HCT116 (cell line): Measurements from ENCODE around the gene KLF9. TPM values are rescaled to one million over a fixed set of nuclear protein-coding genes. Genes with fewer than 3 reads are reported as not detected.

Experiments used
- ATAC-seq: fragments of 200-7000 bp; cut with Tn5 transposase; 2 replicates; pipeline ENCODE4 v1.9.1; 2020; ENCODE audit warnings: mild to moderate bottlenecking, moderate library complexity
- BruUV-seq: library from RNA; stranded (reverse); fragments of 400-500 nt; replicated peaks from 2 replicates; lab custom pipeline; 2021; lab: Mats Ljungman, UMichigan
- CTCF ChIA-PET: fragments of 300-600 bp; sonication (Branson Sonifier 250); formaldehyde crosslinking; loops from one replicate; lab custom pipeline; 2021; ENCODE audit warnings: antibody characterized with exemption; lab: Charles Lee
- POLR2A ChIA-PET: fragments of 300-600, 350-600 bp; sonication (Branson Sonifier 250); formaldehyde crosslinking; loops from one replicate; lab custom pipeline; 2021; ENCODE audit warnings: antibody characterized with exemption; lab: Charles Lee
- RAD21 ChIA-PET, 2 experiments: fragments of 300-600 bp; sonication (Branson Sonifier 250); formaldehyde crosslinking; loops; one replicate each; lab custom pipeline; 2023; ENCODE audit warnings: low total read pairs in 2 of 2; ENCODE audit not compliant: uncharacterized antibody in 2 of 2, unreplicated experiment in 2 of 2, low non-redundant PET in 1 of 2; lab: Charles Lee
- DNase-seq: peaks from one replicate; pipeline ENCODE4 v3.0.0-alpha.2; 2010; ENCODE audit warnings: low read depth, low spot score
- H2AFZ ChIP-seq: fragments of 200-600 bp; shearing (Covaris generic), sonication (generic); 2 replicates; pipeline ENCODE4 v1.6.1; 2017; ENCODE audit warnings: low read depth, mixed run types, mixed read lengths, antibody characterized with exemption, low read length; ENCODE audit not compliant: poor library complexity, severe bottlenecking
- H3K27ac ChIP-seq: 2 replicates; pipeline ENCODE4 v1.5.1; 2012; ENCODE audit warnings: low read depth, low read length
- H3K27me3 ChIP-seq: fragments of 200-600 bp; sonication (generic); 2 replicates; pipeline ENCODE4 v1.6.1; 2016; ENCODE audit warnings: mixed run types, low read length, mixed read lengths; ENCODE audit not compliant: insufficient read depth
- H3K36me3 ChIP-seq, 2 experiments: fragments of 200-500 bp in 1 of 2; fragments of 200-600 bp in 1 of 2; sonication (Bioruptor generic) in 1 of 2; sonication (generic) in 1 of 2; 2 replicates each; pipeline versions ENCODE4 v1.5.1 to v1.6.1; 2014 to 2016; ENCODE audit warnings: low read length in 2 of 2, inconsistent platforms in 1 of 2, mixed read lengths in 1 of 2, mixed run types in 1 of 2; ENCODE audit not compliant: insufficient read depth in 2 of 2, control insufficient read depth in 1 of 2
- H3K4me1 ChIP-seq, 2 experiments: fragments of 200-600 bp in 1 of 2; sonication (generic) in 1 of 2; 2 replicates each; pipeline versions ENCODE4 v1.5.1 to v1.6.1; 2012 to 2017; ENCODE audit warnings: low read length in 2 of 2, inconsistent platforms in 1 of 2, mild to moderate bottlenecking in 1 of 2, mixed read lengths in 1 of 2, mixed run types in 1 of 2, moderate library complexity in 1 of 2; ENCODE audit not compliant: insufficient read depth in 2 of 2, control insufficient read depth in 1 of 2
- H3K4me2 ChIP-seq: fragments of 200-600 bp; sonication (generic); 2 replicates; pipeline ENCODE4 v1.6.1; 2017; ENCODE audit warnings: mixed run types, low read length, mixed read lengths
- H3K4me3 ChIP-seq, 2 experiments: fragments of 200-600 bp in 1 of 2; sonication (generic) in 1 of 2; replicated peaks in 1 of 2; 2 replicates each; pipeline ENCODE4 v1.5.1; 2011 to 2016; ENCODE audit warnings: low read length in 2 of 2, control low read depth in 1 of 2, low read depth in 1 of 2, mild to moderate bottlenecking in 1 of 2, mixed read lengths in 1 of 2, mixed run types in 1 of 2
- H3K79me2 ChIP-seq: fragments of 200-600 bp; sonication (generic); 2 replicates; pipeline ENCODE4 v1.6.1; 2017; ENCODE audit warnings: mild to moderate bottlenecking, mixed run types, low read length, moderate library complexity, mixed read lengths; ENCODE audit not compliant: insufficient read depth
- H3K9ac ChIP-seq: fragments of 200-600 bp; sonication (generic); 2 replicates; pipeline ENCODE4 v1.6.1; 2016; ENCODE audit warnings: low read length, mixed read lengths
- H3K9me2 ChIP-seq: fragments of 200-600 bp; sonication (generic), shearing (Covaris generic); 2 replicates; pipeline ENCODE4 v1.6.1; 2017; ENCODE audit warnings: mixed run types, mild to moderate bottlenecking, moderate library complexity; ENCODE audit not compliant: insufficient read depth
- H3K9me3 ChIP-seq, 2 experiments: fragments of 200-500 bp in 1 of 2; fragments of 200-600 bp in 1 of 2; sonication (Bioruptor generic) in 1 of 2; sonication (generic) in 1 of 2; 2 replicates each; pipeline ENCODE4 v1.6.1; 2014 to 2017; ENCODE audit warnings: low read length in 2 of 2, mixed read lengths in 2 of 2, inconsistent platforms in 1 of 2, low read depth in 1 of 2, mild to moderate bottlenecking in 1 of 2, mixed run types in 1 of 2, moderate library complexity in 1 of 2; ENCODE audit not compliant: control insufficient read depth in 1 of 2, insufficient read depth in 1 of 2
- H4K20me1 ChIP-seq: fragments of 200-600 bp; sonication (generic), shearing (Covaris generic); 2 replicates; pipeline ENCODE4 v1.6.1; 2017; ENCODE audit warnings: mixed run types, mild to moderate bottlenecking, moderate library complexity; ENCODE audit not compliant: insufficient read depth
- CBX3 ChIP-seq: IDR thresholded peaks from 2 replicates; pipeline ENCODE4 v1.6.1; 2012; ENCODE audit warnings: low read depth
- CEBPB ChIP-seq: IDR thresholded peaks from 2 replicates; pipeline ENCODE4 v1.6.1; 2012; ENCODE audit warnings: low read depth
- EGR1 ChIP-seq: IDR thresholded peaks from 2 replicates; pipeline ENCODE4 v1.6.1; 2012; ENCODE audit warnings: low read depth
- EZH2phosphoT487 ChIP-seq: fragments of 200-600 bp; IDR thresholded peaks from 2 replicates; pipeline ENCODE4 v1.6.1; 2018; ENCODE audit warnings: antibody characterized with exemption, borderline replicate concordance
- FOSL1 ChIP-seq: IDR thresholded peaks from 2 replicates; pipeline ENCODE4 v1.6.1; 2012; ENCODE audit warnings: low read depth
- JUND ChIP-seq: IDR thresholded peaks from 2 replicates; pipeline ENCODE4 v1.6.1; 2012
- POLR2A ChIP-seq: IDR thresholded peaks from 2 replicates; pipeline ENCODE4 v1.7.0; 2011; ENCODE audit warnings: borderline replicate concordance; ENCODE audit not compliant: insufficient read depth, insufficient read length; ENCODE audit errors: extremely low read depth
- RAD21 ChIP-seq: IDR thresholded peaks from 2 replicates; pipeline ENCODE4 v1.6.1; 2012; ENCODE audit warnings: low read depth, mild to moderate bottlenecking
- SIN3A ChIP-seq: IDR thresholded peaks from 2 replicates; pipeline ENCODE4 v1.6.1; 2012; ENCODE audit warnings: low read depth
- TCF7L2 ChIP-seq: IDR thresholded peaks from 2 replicates; pipeline ENCODE4 v1.7.0; 2011; ENCODE audit warnings: borderline replicate concordance, inconsistent platforms; ENCODE audit not compliant: insufficient read depth, insufficient read length; ENCODE audit errors: extremely low read depth
- YY1 ChIP-seq: IDR thresholded peaks from 2 replicates; pipeline ENCODE4 v1.6.1; 2011; ENCODE audit warnings: low read length, low read depth, moderate library complexity, mild to moderate bottlenecking; ENCODE audit not compliant: insufficient replicate concordance; ENCODE audit errors: extremely low read depth
- ZFX ChIP-seq: fragments of 450-650 bp; IDR thresholded peaks from 2 replicates; pipeline ENCODE4 v1.6.1; 2017
- ZNF274 ChIP-seq: fragments of 200-500 bp; sonication (Bioruptor generic); IDR thresholded peaks from 2 replicates; pipeline ENCODE4 v1.6.1; 2014; ENCODE audit warnings: mild to moderate bottlenecking, low read depth, low read length, inconsistent platforms
- intact Hi-C: fragments of 100-400 bp; cut with micrococcal nuclease; formaldehyde crosslinking; loops from 2 replicates; pipeline ENCODE4 v1.10.0; 2022
- total RNA-seq: library from RNA; stranded (reverse); gene quantifications from one replicate; pipeline ENCODE4 v1.2.1, GENCODE V29; 2021; ENCODE audit not compliant: unreplicated experiment
- TF ChIP-seq, protein P1 (sequence below), 3 experiments: fragments of 200-600 bp in 1 of 3; sonication (generic) in 1 of 3; IDR thresholded peaks in 2 of 3; conservative IDR thresholded peaks in 1 of 3; 2 replicates each; pipeline ENCODE4 v1.5.1; 2012 to 2017; ENCODE audit warnings: low read depth in 2 of 3, low read length in 2 of 3, antibody characterized with exemption in 1 of 3, borderline replicate concordance in 1 of 3, control low read depth in 1 of 3, mild to moderate bottlenecking in 1 of 3, mixed read lengths in 1 of 3, mixed run types in 1 of 3, moderate library complexity in 1 of 3; ENCODE audit not compliant: insufficient read depth in 1 of 3
- TF ChIP-seq, protein P2 (sequence below): IDR thresholded peaks from 2 replicates; pipeline ENCODE4 v1.6.1; 2012; ENCODE audit warnings: low read depth
- TF ChIP-seq, protein P3 (sequence below): IDR thresholded peaks from 2 replicates; pipeline ENCODE4 v1.6.1; 2011; ENCODE audit warnings: mild to moderate bottlenecking, low read length, moderate library complexity; ENCODE audit not compliant: insufficient replicate concordance; ENCODE audit errors: extremely low read depth
- TF ChIP-seq, protein P4 (sequence below): IDR thresholded peaks from 2 replicates; pipeline ENCODE4 v1.6.1; 2012

The KLF9 gene
- total RNA-seq, 1 experiment from 2014 or later = 8.3 TPM

DNA sequence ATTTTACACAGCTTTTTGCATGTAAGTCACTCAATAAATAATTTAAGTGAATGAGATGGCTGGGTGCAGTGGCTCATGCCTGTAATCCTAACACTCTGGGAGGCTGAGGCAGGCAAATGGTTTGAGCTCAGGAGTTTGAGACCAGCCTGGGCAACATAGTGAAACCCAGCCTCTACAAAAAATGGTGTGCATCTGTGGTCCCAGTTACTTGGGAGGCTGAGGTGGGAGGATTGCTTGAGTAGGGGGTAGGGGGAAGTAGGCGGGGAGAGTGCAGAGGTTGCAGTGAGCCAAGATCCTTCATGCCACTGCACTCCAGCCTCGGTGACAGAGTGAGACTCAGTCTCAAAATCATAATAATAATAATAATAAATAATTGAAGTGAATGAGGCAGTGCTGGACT, 10.2 kb downstream of the KLF9 start:
- BruUV-seq = no TSS peak
- no peak overlapping the region for H3K27ac ChIP-seq
- peaks cover 2 to 16% of the 10 kb centered on the region in 2 experiments; a peak in 2 of 4 replicates for H3K4me1 ChIP-seq
- H4K20me1 ChIP-seq = no peaks in the 10 kb centered on the region
- TF ChIP-seq, protein P1, sequence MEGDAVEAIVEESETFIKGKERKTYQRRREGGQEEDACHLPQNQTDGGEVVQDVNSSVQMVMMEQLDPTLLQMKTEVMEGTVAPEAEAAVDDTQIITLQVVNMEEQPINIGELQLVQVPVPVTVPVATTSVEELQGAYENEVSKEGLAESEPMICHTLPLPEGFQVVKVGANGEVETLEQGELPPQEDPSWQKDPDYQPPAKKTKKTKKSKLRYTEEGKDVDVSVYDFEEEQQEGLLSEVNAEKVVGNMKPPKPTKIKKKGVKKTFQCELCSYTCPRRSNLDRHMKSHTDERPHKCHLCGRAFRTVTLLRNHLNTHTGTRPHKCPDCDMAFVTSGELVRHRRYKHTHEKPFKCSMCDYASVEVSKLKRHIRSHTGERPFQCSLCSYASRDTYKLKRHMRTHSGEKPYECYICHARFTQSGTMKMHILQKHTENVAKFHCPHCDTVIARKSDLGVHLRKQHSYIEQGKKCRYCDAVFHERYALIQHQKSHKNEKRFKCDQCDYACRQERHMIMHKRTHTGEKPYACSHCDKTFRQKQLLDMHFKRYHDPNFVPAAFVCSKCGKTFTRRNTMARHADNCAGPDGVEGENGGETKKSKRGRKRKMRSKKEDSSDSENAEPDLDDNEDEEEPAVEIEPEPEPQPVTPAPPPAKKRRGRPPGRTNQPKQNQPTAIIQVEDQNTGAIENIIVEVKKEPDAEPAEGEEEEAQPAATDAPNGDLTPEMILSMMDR (IDR thresholded peaks at IDR 0.05 in 2 of 3, conservative IDR thresholded peaks at IDR 0.05 in 1 of 3; ENCODE audit: borderline replicate concordance in 1 of 3, insufficient read depth in 1 of 3, low read depth in 2 of 3, low read length in 2 of 3) = no peak
- TF ChIP-seq YY1 (no peak), ZNF274 (no peak), POLR2A (no peak), TCF7L2 (no peak), CBX3 (no peak), EZH2phosphoT487 (no peak), FOSL1 (no peak), RAD21 (no peak), JUND (no peak), EGR1 (no peak), ZFX (no peak), SIN3A (no peak), CEBPB (no peak)
- TF ChIP-seq, protein P2, sequence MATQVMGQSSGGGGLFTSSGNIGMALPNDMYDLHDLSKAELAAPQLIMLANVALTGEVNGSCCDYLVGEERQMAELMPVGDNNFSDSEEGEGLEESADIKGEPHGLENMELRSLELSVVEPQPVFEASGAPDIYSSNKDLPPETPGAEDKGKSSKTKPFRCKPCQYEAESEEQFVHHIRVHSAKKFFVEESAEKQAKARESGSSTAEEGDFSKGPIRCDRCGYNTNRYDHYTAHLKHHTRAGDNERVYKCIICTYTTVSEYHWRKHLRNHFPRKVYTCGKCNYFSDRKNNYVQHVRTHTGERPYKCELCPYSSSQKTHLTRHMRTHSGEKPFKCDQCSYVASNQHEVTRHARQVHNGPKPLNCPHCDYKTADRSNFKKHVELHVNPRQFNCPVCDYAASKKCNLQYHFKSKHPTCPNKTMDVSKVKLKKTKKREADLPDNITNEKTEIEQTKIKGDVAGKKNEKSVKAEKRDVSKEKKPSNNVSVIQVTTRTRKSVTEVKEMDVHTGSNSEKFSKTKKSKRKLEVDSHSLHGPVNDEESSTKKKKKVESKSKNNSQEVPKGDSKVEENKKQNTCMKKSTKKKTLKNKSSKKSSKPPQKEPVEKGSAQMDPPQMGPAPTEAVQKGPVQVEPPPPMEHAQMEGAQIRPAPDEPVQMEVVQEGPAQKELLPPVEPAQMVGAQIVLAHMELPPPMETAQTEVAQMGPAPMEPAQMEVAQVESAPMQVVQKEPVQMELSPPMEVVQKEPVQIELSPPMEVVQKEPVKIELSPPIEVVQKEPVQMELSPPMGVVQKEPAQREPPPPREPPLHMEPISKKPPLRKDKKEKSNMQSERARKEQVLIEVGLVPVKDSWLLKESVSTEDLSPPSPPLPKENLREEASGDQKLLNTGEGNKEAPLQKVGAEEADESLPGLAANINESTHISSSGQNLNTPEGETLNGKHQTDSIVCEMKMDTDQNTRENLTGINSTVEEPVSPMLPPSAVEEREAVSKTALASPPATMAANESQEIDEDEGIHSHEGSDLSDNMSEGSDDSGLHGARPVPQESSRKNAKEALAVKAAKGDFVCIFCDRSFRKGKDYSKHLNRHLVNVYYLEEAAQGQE = no peak
- TF ChIP-seq, protein P3, sequence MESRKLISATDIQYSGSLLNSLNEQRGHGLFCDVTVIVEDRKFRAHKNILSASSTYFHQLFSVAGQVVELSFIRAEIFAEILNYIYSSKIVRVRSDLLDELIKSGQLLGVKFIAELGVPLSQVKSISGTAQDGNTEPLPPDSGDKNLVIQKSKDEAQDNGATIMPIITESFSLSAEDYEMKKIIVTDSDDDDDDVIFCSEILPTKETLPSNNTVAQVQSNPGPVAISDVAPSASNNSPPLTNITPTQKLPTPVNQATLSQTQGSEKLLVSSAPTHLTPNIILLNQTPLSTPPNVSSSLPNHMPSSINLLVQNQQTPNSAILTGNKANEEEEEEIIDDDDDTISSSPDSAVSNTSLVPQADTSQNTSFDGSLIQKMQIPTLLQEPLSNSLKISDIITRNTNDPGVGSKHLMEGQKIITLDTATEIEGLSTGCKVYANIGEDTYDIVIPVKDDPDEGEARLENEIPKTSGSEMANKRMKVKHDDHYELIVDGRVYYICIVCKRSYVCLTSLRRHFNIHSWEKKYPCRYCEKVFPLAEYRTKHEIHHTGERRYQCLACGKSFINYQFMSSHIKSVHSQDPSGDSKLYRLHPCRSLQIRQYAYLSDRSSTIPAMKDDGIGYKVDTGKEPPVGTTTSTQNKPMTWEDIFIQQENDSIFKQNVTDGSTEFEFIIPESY = no peak
- TF ChIP-seq, protein P4, sequence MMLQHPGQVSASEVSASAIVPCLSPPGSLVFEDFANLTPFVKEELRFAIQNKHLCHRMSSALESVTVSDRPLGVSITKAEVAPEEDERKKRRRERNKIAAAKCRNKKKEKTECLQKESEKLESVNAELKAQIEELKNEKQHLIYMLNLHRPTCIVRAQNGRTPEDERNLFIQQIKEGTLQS = no peak
- ChIA-PET RAD21 (no interaction called here), CTCF (no interaction called here), POLR2A (interaction anchor here (1.6 kb wide), 1 partner anchor 14 kb away, joined by 4 read pairs; no protein-coding TSS in a partner anchor)
- H3K4me2 ChIP-seq = no peak overlapping the region
- DNase-seq (no peak), ATAC-seq (no peak)
- H3K36me3 ChIP-seq = no peaks in the 10 kb centered on the region
- no peaks in the 10 kb centered on the region for H3K9me3 ChIP-seq
- no peak overlapping the region for H2AFZ ChIP-seq
- no peak overlapping the region for H3K9ac ChIP-seq
- H3K4me3 ChIP-seq = no peak overlapping the region
- no peaks in the 10 kb centered on the region for H3K9me2 ChIP-seq
- intact Hi-C loops = no loop called here
- H3K79me2 ChIP-seq = no peaks in the 10 kb centered on the region
- no peaks in the 10 kb centered on the region for H3K27me3 ChIP-seq
